IMR-90 (cell line): Measurements from ENCODE around the gene DGLUCY. TPM values are rescaled to one million over a fixed set of nuclear protein-coding genes. Genes with fewer than 3 reads are reported as not detected.

Experiments used
- ATAC-seq: fragments of 200-7000 bp; cut with Tn5 transposase; 2 replicates; pipeline ENCODE4 v1.9.1; 2020; ENCODE audit warnings: low read depth, mild to moderate bottlenecking, moderate library complexity
- BruUV-seq: library from RNA; stranded (reverse); fragments of 400-500 nt; replicated peaks from 2 replicates; lab custom pipeline; 2021; lab: Mats Ljungman, UMichigan
- CTCF ChIA-PET: fragments of 300-600 bp; formaldehyde crosslinking; extraction: SDS; loops from one replicate; lab custom pipeline; 2021; ENCODE audit warnings: antibody characterized with exemption; lab: Yijun Ruan, JAX
- POLR2A ChIA-PET: fragments of 300-600 bp; sonication (Branson Sonifier 250); formaldehyde crosslinking; loops from one replicate; lab custom pipeline; 2022; ENCODE audit warnings: antibody characterized with exemption; ENCODE audit not compliant: unreplicated experiment; lab: Charles Lee
- DNase-seq: peaks from one replicate; pipeline ENCODE4 v3.0.0; 2013
- H2AFZ ChIP-seq: replicated peaks from 2 replicates; pipeline ENCODE3; 2013; ENCODE audit warnings: low read length, mild to moderate bottlenecking; ENCODE audit not compliant: poor library complexity
- H2AK5ac ChIP-seq: 2 replicates; pipeline ENCODE4 v1.6.1; 2013; ENCODE audit warnings: low read depth, low read length, inconsistent platforms
- H2AK9ac ChIP-seq: replicated peaks from 2 replicates; pipeline ENCODE3; 2013; ENCODE audit warnings: mild to moderate bottlenecking, low read depth, low read length, moderate library complexity; ENCODE audit not compliant: poor library complexity
- H2BK120ac ChIP-seq: 2 replicates; pipeline ENCODE4 v1.6.1; 2013; ENCODE audit warnings: low read depth, low read length, inconsistent platforms
- H2BK15ac ChIP-seq: 3 replicates; pipeline ENCODE4 v1.6.1; 2013; ENCODE audit warnings: low read depth, low read length, inconsistent platforms
- H2BK20ac ChIP-seq: 2 replicates; pipeline ENCODE4 v1.6.1; 2013; ENCODE audit warnings: low read depth, mild to moderate bottlenecking, inconsistent platforms, low read length, moderate library complexity
- H2BK5ac ChIP-seq: 2 replicates; pipeline ENCODE4 v1.6.1; 2013; ENCODE audit warnings: mild to moderate bottlenecking, low read depth, low read length, inconsistent platforms; ENCODE audit not compliant: poor library complexity, severe bottlenecking
- H3K14ac ChIP-seq: replicated peaks from 2 replicates; pipeline ENCODE4 v1.6.1; 2013; ENCODE audit warnings: low read depth, low read length, inconsistent platforms
- H3K18ac ChIP-seq: 2 replicates; pipeline ENCODE4 v1.6.1; 2013; ENCODE audit warnings: low read depth, low read length, control low read depth
- H3K23ac ChIP-seq: 2 replicates; pipeline ENCODE4 v1.6.1; 2013; ENCODE audit warnings: low read depth, low read length, inconsistent platforms
- H3K27ac ChIP-seq: 2 replicates; pipeline ENCODE4 v1.5.1; 2013; ENCODE audit warnings: mild to moderate bottlenecking, control low read depth, low read length; ENCODE audit not compliant: insufficient read depth
- H3K27me3 ChIP-seq: 2 replicates; pipeline ENCODE4 v1.6.1; 2013; ENCODE audit warnings: low read length; ENCODE audit not compliant: control insufficient read depth, insufficient read depth
- H3K36me3 ChIP-seq: 2 replicates; pipeline ENCODE4 v1.6.1; 2013; ENCODE audit warnings: low read length, mixed read lengths; ENCODE audit not compliant: control insufficient read depth, insufficient read depth
- H3K4ac ChIP-seq: 2 replicates; pipeline ENCODE4 v1.6.1; 2013; ENCODE audit warnings: low read depth, low read length, inconsistent platforms
- H3K4me1 ChIP-seq: 2 replicates; pipeline ENCODE4 v1.6.1; 2013; ENCODE audit warnings: low read length, mixed read lengths; ENCODE audit not compliant: control insufficient read depth, insufficient read depth
- H3K4me2 ChIP-seq: 2 replicates; pipeline ENCODE4 v1.6.1; 2013; ENCODE audit warnings: low read depth, mild to moderate bottlenecking, control low read depth, low read length, moderate library complexity
- H3K4me3 ChIP-seq: 2 replicates; pipeline ENCODE4 v1.5.1; 2013; ENCODE audit warnings: low read depth, mild to moderate bottlenecking, control low read depth, low read length, moderate library complexity; ENCODE audit not compliant: insufficient read depth
- H3K56ac ChIP-seq: 2 replicates; pipeline ENCODE4 v1.6.1; 2013; ENCODE audit warnings: low read length, inconsistent platforms; ENCODE audit not compliant: insufficient read depth; ENCODE audit errors: extremely low read depth
- H3K79me1 ChIP-seq, 2 experiments: 2 replicates each; pipeline ENCODE4 v1.6.1; 2013; ENCODE audit warnings: low read length in 2 of 2, inconsistent platforms in 1 of 2, low read depth in 1 of 2
- H3K9ac ChIP-seq: 2 replicates; pipeline ENCODE4 v1.6.1; 2013; ENCODE audit warnings: low read depth, low read length, control low read depth
- H3K9me1 ChIP-seq: 2 replicates; pipeline ENCODE4 v1.6.1; 2013; ENCODE audit warnings: low read length, inconsistent platforms; ENCODE audit not compliant: insufficient read depth
- H3K9me3 ChIP-seq: 2 replicates; pipeline ENCODE4 v1.6.1; 2013; ENCODE audit warnings: low read length; ENCODE audit not compliant: control insufficient read depth, insufficient read depth
- H4K20me1 ChIP-seq: 2 replicates; pipeline ENCODE4 v1.6.1; 2013; ENCODE audit warnings: low read length, inconsistent platforms; ENCODE audit not compliant: insufficient read depth
- H4K5ac ChIP-seq: 2 replicates; pipeline ENCODE4 v1.6.1; 2013; ENCODE audit warnings: mild to moderate bottlenecking, low read depth, low read length, control low read depth
- H4K8ac ChIP-seq, 2 experiments: 2 replicates each; pipeline ENCODE4 v1.6.1; 2013; ENCODE audit warnings: low read depth in 2 of 2, low read length in 2 of 2, control low read depth in 1 of 2, inconsistent platforms in 1 of 2
- H4K91ac ChIP-seq: 2 replicates; pipeline ENCODE4 v1.6.1; 2013; ENCODE audit warnings: low read depth, low read length, inconsistent platforms; ENCODE audit not compliant: insufficient read depth
- BHLHE40 ChIP-seq: fragments of 150-350 bp; IDR thresholded peaks from 2 replicates; pipeline ENCODE4 v1.6.1; 2016; ENCODE audit warnings: mild to moderate bottlenecking, low read depth, low read length
- CEBPB ChIP-seq: IDR thresholded peaks from 2 replicates; pipeline ENCODE4 v1.6.1; 2012; ENCODE audit warnings: low read depth, low read length, improper control_type of control experiment
- CHD1 ChIP-seq: IDR thresholded peaks from 2 replicates; pipeline ENCODE4 v1.6.1; 2012; ENCODE audit warnings: low read depth, low read length, improper control_type of control experiment
- FOS ChIP-seq: fragments of 150-350 bp; IDR thresholded peaks from 2 replicates; pipeline ENCODE4 v1.6.1; 2016; ENCODE audit warnings: low read depth, low read length
- MAFK ChIP-seq: IDR thresholded peaks from 2 replicates; pipeline ENCODE4 v1.6.1; 2012; ENCODE audit warnings: low read depth, low read length, improper control_type of control experiment
- MAZ ChIP-seq: IDR thresholded peaks from 2 replicates; pipeline ENCODE4 v1.6.1; 2012; ENCODE audit warnings: low read depth, mild to moderate bottlenecking, low read length, improper control_type of control experiment, moderate library complexity, borderline replicate concordance
- MXI1 ChIP-seq: IDR thresholded peaks from 2 replicates; pipeline ENCODE4 v1.6.1; 2012; ENCODE audit warnings: low read depth, mild to moderate bottlenecking, low read length, moderate library complexity, borderline replicate concordance
- NFE2L2 ChIP-seq: fragments of 150-350 bp; IDR thresholded peaks from 2 replicates; pipeline ENCODE4 v1.6.1; 2016; ENCODE audit warnings: low read depth, mild to moderate bottlenecking, low read length
- POLR2A ChIP-seq: IDR thresholded peaks from 2 replicates; pipeline ENCODE4 v1.6.1; 2012; ENCODE audit warnings: mild to moderate bottlenecking, low read depth, low read length
- RAD21 ChIP-seq: IDR thresholded peaks from 2 replicates; pipeline ENCODE4 v1.6.1; 2012; ENCODE audit warnings: low read length, improper control_type of control experiment
- RCOR1 ChIP-seq: IDR thresholded peaks from 2 replicates; pipeline ENCODE4 v1.6.1; 2012; ENCODE audit warnings: mild to moderate bottlenecking, low read length, improper control_type of control experiment; ENCODE audit not compliant: insufficient replicate concordance
- RFX5 ChIP-seq: IDR thresholded peaks from 2 replicates; pipeline ENCODE4 v1.8.0; 2012; ENCODE audit warnings: low read depth, mild to moderate bottlenecking, low read length, moderate library complexity
- SMC3 ChIP-seq: fragments of 150-350 bp; IDR thresholded peaks from 2 replicates; pipeline ENCODE4 v1.6.1; 2016; ENCODE audit warnings: low read depth, mild to moderate bottlenecking, antibody characterized with exemption, low read length, moderate library complexity
- WGBS, 2 experiments: methylation state at CpG; one replicate each; pipeline versions ENCODE4 v1.1.5 to v1.1.7; 2013; ENCODE audit warnings: missing lambda C conversion rate in 2 of 2; ENCODE audit not compliant: insufficient read length in 1 of 2; ENCODE audit errors: extremely low coverage in 2 of 2; 5-methylcytosine and 5-hydroxymethylcytosine counted together
- dilution Hi-C: fragments of 300-500 bp; cut with HindIII; formaldehyde crosslinking; loops from one replicate; pipeline ENCODE4 v1.14.3; 2018; ENCODE audit warnings: low sequenced_read_pairs; ENCODE audit not compliant: unreplicated experiment
- in situ Hi-C: fragments of 300-500 bp; cut with MboI; formaldehyde crosslinking; loops from 3 replicates; pipeline ENCODE4 v1.14.3; 2019; ENCODE audit warnings: low sequenced_read_pairs, inconsistent platforms, mixed read lengths
- intact Hi-C: fragments of 100-400 bp; cut with micrococcal nuclease; formaldehyde crosslinking; loops from 2 replicates; pipeline ENCODE4 v1.10.0; 2022
- polyA plus RNA-seq, 3 experiments: library from polyadenylated mRNA; depleted of rRNA; stranded (reverse); fragments of >200 nt; gene quantifications; 2 replicates each; pipeline ENCODE4 v1.2.3, GENCODE V29; 2012; ENCODE audit warnings: low replicate concordance in 1 of 3
- total RNA-seq: library from RNA; depleted of rRNA; stranded (reverse); fragments of >200 nt; gene quantifications from 2 replicates; pipeline ENCODE4 v1.2.3, GENCODE V29; 2012
- TF ChIP-seq, protein P1 (sequence below): fragments of 150-350 bp; IDR thresholded peaks from 2 replicates; pipeline ENCODE4 v1.6.1; 2016; ENCODE audit warnings: low read depth, mild to moderate bottlenecking, low read length, moderate library complexity, borderline replicate concordance
- TF ChIP-seq, protein P2 (sequence below): conservative IDR thresholded peaks from 2 replicates; pipeline ENCODE4 v1.5.1; 2012; ENCODE audit warnings: mild to moderate bottlenecking, low read depth, low read length, improper control_type of control experiment
- TF ChIP-seq, protein P3 (sequence below): fragments of 150-350 bp; IDR thresholded peaks from 2 replicates; pipeline ENCODE4 v1.6.1; 2017; ENCODE audit warnings: mild to moderate bottlenecking, antibody characterized with exemption, low read length, low read depth

The DGLUCY gene
- total and polyA plus RNA-seq, 2 of the 4 experiments (the other 2 are of a cell fraction) = 8.5 to 13.3 TPM

DNA sequence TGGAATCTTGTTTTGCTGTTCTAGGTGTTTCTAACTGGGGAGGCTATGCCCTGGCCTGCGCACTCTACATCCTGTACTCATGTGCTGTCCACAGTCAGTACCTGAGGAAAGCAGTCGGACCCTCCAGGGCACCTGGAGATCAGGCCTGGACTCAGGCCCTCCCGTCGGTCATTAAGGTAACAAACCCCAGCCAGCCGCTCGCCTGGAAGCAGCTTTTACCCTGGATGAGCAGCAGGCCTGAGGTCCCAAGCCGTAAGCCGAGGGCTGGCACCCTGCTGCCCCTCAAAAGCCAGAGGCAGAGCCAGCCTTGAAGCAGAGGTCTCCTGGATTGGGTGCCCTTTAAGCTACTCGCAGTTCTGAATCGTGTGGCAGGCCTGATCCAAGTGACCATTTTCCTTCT is 101.5 kb downstream of the DGLUCY start:
- intact Hi-C loops = no loop called here
- dilution Hi-C loops = no loop called here
- TF ChIP-seq SMC3 (no peak), MXI1 (no peak), RAD21 (no peak), RFX5 (no peak), RCOR1 (no peak), MAFK (no peak), BHLHE40 (no peak), NFE2L2 (no peak), MAZ (no peak), CEBPB (no peak), CHD1 (no peak), POLR2A (no peak), FOS (no peak)
- TF ChIP-seq, protein P1, sequence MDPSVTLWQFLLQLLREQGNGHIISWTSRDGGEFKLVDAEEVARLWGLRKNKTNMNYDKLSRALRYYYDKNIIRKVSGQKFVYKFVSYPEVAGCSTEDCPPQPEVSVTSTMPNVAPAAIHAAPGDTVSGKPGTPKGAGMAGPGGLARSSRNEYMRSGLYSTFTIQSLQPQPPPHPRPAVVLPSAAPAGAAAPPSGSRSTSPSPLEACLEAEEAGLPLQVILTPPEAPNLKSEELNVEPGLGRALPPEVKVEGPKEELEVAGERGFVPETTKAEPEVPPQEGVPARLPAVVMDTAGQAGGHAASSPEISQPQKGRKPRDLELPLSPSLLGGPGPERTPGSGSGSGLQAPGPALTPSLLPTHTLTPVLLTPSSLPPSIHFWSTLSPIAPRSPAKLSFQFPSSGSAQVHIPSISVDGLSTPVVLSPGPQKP = no peak
- TF ChIP-seq, protein P2, sequence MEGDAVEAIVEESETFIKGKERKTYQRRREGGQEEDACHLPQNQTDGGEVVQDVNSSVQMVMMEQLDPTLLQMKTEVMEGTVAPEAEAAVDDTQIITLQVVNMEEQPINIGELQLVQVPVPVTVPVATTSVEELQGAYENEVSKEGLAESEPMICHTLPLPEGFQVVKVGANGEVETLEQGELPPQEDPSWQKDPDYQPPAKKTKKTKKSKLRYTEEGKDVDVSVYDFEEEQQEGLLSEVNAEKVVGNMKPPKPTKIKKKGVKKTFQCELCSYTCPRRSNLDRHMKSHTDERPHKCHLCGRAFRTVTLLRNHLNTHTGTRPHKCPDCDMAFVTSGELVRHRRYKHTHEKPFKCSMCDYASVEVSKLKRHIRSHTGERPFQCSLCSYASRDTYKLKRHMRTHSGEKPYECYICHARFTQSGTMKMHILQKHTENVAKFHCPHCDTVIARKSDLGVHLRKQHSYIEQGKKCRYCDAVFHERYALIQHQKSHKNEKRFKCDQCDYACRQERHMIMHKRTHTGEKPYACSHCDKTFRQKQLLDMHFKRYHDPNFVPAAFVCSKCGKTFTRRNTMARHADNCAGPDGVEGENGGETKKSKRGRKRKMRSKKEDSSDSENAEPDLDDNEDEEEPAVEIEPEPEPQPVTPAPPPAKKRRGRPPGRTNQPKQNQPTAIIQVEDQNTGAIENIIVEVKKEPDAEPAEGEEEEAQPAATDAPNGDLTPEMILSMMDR = no peak
- TF ChIP-seq, protein P3, sequence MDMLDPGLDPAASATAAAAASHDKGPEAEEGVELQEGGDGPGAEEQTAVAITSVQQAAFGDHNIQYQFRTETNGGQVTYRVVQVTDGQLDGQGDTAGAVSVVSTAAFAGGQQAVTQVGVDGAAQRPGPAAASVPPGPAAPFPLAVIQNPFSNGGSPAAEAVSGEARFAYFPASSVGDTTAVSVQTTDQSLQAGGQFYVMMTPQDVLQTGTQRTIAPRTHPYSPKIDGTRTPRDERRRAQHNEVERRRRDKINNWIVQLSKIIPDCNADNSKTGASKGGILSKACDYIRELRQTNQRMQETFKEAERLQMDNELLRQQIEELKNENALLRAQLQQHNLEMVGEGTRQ = no peak
- no peak overlapping the region for H2AK9ac ChIP-seq
- H3K36me3 ChIP-seq = peaks cover 11% of the 10 kb centered on the region; the same call in 1 of the 2 replicates
- no peak overlapping the region for H2BK15ac ChIP-seq
- no peak overlapping the region for H3K18ac ChIP-seq
- H3K23ac ChIP-seq = no peak overlapping the region
- H2BK120ac ChIP-seq = no peak overlapping the region
- no peak overlapping the region for H3K4ac ChIP-seq
- no peaks in the 10 kb centered on the region for H3K27me3 ChIP-seq
- ATAC-seq (no peak), DNase-seq (no peak)
- no peak overlapping the region for H3K27ac ChIP-seq
- no peaks in the 10 kb centered on the region for H4K20me1 ChIP-seq
- H3K9me3 ChIP-seq = no peaks in the 10 kb centered on the region
- H3K9ac ChIP-seq = no peak overlapping the region
- no TSS peak for BruUV-seq
- ChIA-PET CTCF (interaction anchor here (0.6 kb wide), 1 partner anchor 12 kb away, joined by 5 read pairs; no protein-coding TSS in a partner anchor), POLR2A (no interaction called here)
- H3K4me1 ChIP-seq = no peaks in the 10 kb centered on the region
- H2AK5ac ChIP-seq = no peak overlapping the region
- no peaks in the 10 kb centered on the region for H3K79me1 ChIP-seq
- no peak overlapping the region for H3K14ac ChIP-seq
- H4K5ac ChIP-seq = no peak overlapping the region
- no peak overlapping the region for H2BK5ac ChIP-seq
- in situ Hi-C loops = no loop called here
- WGBS, 2 experiments = 61% methylated on average over 3 of the region's 10 CpGs; no CpG with 5 or more reads in 1 of the 2 experiments
- no peak overlapping the region for H3K4me3 ChIP-seq
- H4K8ac ChIP-seq = no peak overlapping the region
- no peak overlapping the region for H2BK20ac ChIP-seq
- H4K91ac ChIP-seq = no peak overlapping the region
- H2AFZ ChIP-seq = no peak overlapping the region
- H3K9me1 ChIP-seq = no peaks in the 10 kb centered on the region; the same call in 1 of the 2 replicates
- H3K56ac ChIP-seq = no peak overlapping the region
- no peak overlapping the region for H3K4me2 ChIP-seq
